Tibial nerve (tissue), 4 donors: Measurements from ENCODE around the gene ADIRF. TPM values are rescaled to one million over a fixed set of nuclear protein-coding genes. Genes with fewer than 3 reads are reported as not detected.
A peak's percentile ranks its signal among the peaks of the same experiment; 100 is the strongest.

Experiments
- DNase-seq, 2 donors: peaks; one replicate each; pipeline ENCODE4 v3.0.0-alpha.2; 2019; ENCODE audit warnings: low spot score in 2 of 2
- H3K27ac ChIP-seq, 4 donors: fragments of 200-600 bp; sonication (generic) in 3 of 4; one replicate each; pipeline ENCODE4 v1.5.1; 2017 to 2019; ENCODE audit warnings: mild to moderate bottlenecking in 1 of 4
- H3K27me3 ChIP-seq, 2 donors: fragments of 200-600 bp; sonication (generic) in 1 of 2; one replicate each; pipeline versions ENCODE4 v1.5.1 to v1.6.0; 2017 to 2019
- H3K36me3 ChIP-seq, 3 donors: fragments of 200-600 bp; sonication (generic); one replicate each; pipeline ENCODE4 v1.5.1; 2018 to 2019
- H3K4me1 ChIP-seq, 4 donors: fragments of 200-600 bp; sonication (generic) in 3 of 4; one replicate each; pipeline ENCODE4 v1.5.1; 2017 to 2019
- H3K4me3 ChIP-seq, 4 donors: fragments of 200-600 bp; sonication (generic) in 3 of 4; one replicate each; pipeline ENCODE4 v1.5.1; 2017 to 2019; ENCODE audit warnings: mild to moderate bottlenecking in 1 of 4, moderate library complexity in 1 of 4
- H3K9me3 ChIP-seq, 4 donors: fragments of 200-600 bp; sonication (generic) in 3 of 4; one replicate each; pipeline ENCODE4 v1.5.1; 2017 to 2019
- CTCF ChIP-seq, 5 experiments: fragments of 200-600 bp in 3 of 5; fragments of 450-650 bp in 2 of 5; sonication (generic) in 3 of 5; IDR thresholded peaks; one replicate each; pipeline ENCODE4 v1.5.1; 2016 to 2019; ENCODE audit warnings: antibody characterized with exemption in 5 of 5, mild to moderate bottlenecking in 3 of 5, moderate library complexity in 2 of 5
- EP300 ChIP-seq, 2 donors: sonication (generic); formaldehyde crosslinking; IDR thresholded peaks; one replicate each; pipeline ENCODE4 v1.6.1; 2017; ENCODE audit warnings: antibody characterized with exemption in 2 of 2, mild to moderate bottlenecking in 1 of 2
- POLR2A ChIP-seq, 2 donors: fragments of 450-650 bp; IDR thresholded peaks; one replicate each; pipeline ENCODE4 v1.6.1; 2017; ENCODE audit warnings: antibody characterized with exemption in 2 of 2, mild to moderate bottlenecking in 2 of 2, moderate library complexity in 2 of 2
- WGBS, 2 donors: methylation state at CpG; one replicate each; pipeline ENCODE4 v1.1.5; 2018; 5-methylcytosine and 5-hydroxymethylcytosine counted together
- total RNA-seq, 4 donors: library from RNA; depleted of rRNA; stranded (reverse); fragments of >200 nt; gene quantifications; one replicate each; pipeline ENCODE4 v1.1.0, GENCODE V29; 2016

ADIRF gene
- total RNA-seq, 4 donors from 2014 or later: 703 to 1,895 (median 1,121) TPM

- Histone ChIP-seq H3K27me3 (no peaks in the 10 kb centered on the region), H3K4me1 (peaks cover 0 to 24% (median 6%) of the 10 kb centered on the region in 4 donors), H3K9me3 (no peaks in the 10 kb centered on the region), H3K27ac (no peak overlapping the region), H3K36me3 (peaks cover 0 to 18% (median 0%) of the 10 kb centered on the region in 3 donors), H3K4me3 (no peak overlapping the region)
- no peak for DNase-seq
- TF ChIP-seq POLR2A (IDR thresholded peaks at IDR 0.05) (no peak), EP300 (IDR thresholded peaks at IDR 0.05) (no peak), CTCF (IDR thresholded peaks at IDR 0.05) (no peak)
- WGBS, 2 donors: 84 to 86% methylated on average over 6 of the region's 6 CpGs
Observed at GRCh38 chr10:86940677-86941076, 27.6 kb upstream of the ADIRF start.

GRCh38 chr10:86941426-86941825 lies 26.9 kb upstream of the ADIRF start:
- Histone ChIP-seq H3K36me3 (peaks cover 0 to 13% (median 0%) of the 10 kb centered on the region in 3 donors), H3K9me3 (no peaks in the 10 kb centered on the region), H3K27ac (no peak overlapping the region), H3K4me1 (peaks cover 0 to 31% (median 6%) of the 10 kb centered on the region in 4 donors), H3K4me3 (no peak overlapping the region), H3K27me3 (no peaks in the 10 kb centered on the region)
- no peak for DNase-seq
- TF ChIP-seq POLR2A (IDR thresholded peaks at IDR 0.05) (no peak), CTCF (IDR thresholded peaks at IDR 0.05) (no peak), EP300 (IDR thresholded peaks at IDR 0.05) (no peak)
- 91% methylated on average over 2 of the region's 2 CpGs for WGBS, 2 donors

DNA sequence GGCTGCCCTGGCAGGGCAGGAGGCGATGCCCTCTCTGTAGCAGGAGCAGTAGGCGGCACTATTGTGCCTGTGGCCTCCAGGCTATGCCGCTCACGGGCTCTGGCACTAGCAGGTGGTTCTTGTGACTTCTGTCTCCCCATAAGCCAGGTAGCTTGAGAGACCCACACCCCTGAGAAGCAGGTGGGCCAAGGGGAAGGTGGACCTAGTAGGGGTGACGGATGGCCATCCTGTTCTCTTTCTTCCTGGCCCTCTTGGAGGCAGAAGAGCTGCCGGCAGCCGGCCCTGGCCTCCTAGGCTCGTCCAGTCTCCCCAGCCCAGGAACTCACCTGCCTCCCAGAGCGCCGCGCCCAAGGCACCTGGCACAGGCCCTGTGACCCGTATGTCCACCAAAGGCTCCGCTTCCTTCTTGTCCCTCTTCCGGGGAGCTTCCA lies 26.3 kb upstream of the ADIRF start:
- Histone ChIP-seq H3K27me3 (no peaks in the 10 kb centered on the region), H3K27ac (peak overlapping the region in 1 of 4 donors; percentile 36), H3K36me3 (peaks cover 0 to 7% (median 0%) of the 10 kb centered on the region in 3 donors), H3K4me1 (peaks cover 0 to 30% (median 6%) of the 10 kb centered on the region in 4 donors), H3K9me3 (no peaks in the 10 kb centered on the region), H3K4me3 (no peak overlapping the region)
- DNase-seq: no peak
- TF ChIP-seq CTCF (IDR thresholded peaks at IDR 0.05) (no peak), EP300 (IDR thresholded peaks at IDR 0.05) (no peak), POLR2A (IDR thresholded peaks at IDR 0.05) (no peak)
- 91 to 93% methylated on average over 12 to 14 of the region's 14 CpGs for WGBS, 2 donors

DNA sequence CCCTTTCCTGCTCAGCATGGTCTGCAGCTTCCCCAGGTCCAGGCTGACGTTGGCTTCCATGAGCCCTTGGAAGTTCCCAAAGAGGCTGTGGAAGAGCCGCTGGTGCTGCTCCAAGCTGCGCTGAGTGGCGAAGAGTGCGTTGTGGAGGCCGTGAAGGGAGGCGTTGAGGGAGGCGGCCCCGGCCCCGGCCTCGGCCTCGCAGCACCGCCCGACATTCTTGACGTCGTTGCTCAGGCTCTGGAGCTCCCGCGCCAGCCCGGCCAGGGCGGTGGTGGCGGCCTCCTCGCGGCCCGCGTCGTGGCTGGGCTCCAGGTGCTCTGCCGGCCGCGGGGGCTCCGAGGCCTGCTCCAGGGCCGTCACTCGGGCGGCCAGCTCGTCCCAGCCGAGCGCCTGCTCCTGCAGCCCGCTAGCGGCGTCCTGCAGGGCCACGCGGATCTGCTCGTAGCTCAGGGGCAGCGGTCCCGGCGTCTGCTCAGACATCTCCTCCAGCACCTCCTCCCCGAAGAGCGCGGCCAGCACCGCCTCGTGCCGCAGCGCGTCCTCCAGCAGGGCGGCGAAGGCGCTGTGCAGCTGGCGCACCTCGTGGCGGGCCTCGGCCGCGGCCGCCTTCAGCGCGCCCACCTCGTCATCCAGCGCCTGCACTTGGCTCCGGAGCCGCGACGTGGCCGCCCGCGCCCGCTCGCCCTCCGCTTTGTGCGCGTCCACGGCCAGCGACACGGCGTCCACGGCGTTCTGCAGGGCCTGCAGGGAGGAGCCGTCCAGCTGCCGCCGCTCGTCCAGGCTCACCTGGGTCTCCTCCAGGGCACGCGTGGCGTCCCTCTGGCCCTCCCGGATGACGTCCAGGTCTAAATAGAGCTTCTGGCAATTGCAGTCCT lies 25.6 kb upstream of the ADIRF start:
- H3K4me3 ChIP-seq: no peak overlapping the region
- H3K36me3 ChIP-seq: peaks cover 0 to 7% (median 0%) of the 10 kb centered on the region in 3 donors
- 61 to 80% methylated on average over 44 to 68 of the region's 94 CpGs for WGBS, 2 donors
- TF ChIP-seq POLR2A (IDR thresholded peaks at IDR 0.05) (no peak), CTCF (IDR thresholded peaks at IDR 0.05) (no peak), EP300 (IDR thresholded peaks at IDR 0.05) (no peak)
- no peaks in the 10 kb centered on the region for H3K9me3 ChIP-seq
- peaks cover 0 to 30% (median 6%) of the 10 kb centered on the region in 4 donors for H3K4me1 ChIP-seq
- peak overlapping the region in 1 of 4 donors; percentile 36 for H3K27ac ChIP-seq
- H3K27me3 ChIP-seq: no peaks in the 10 kb centered on the region
- DNase-seq: no peak
